Endothelial cell of umbilical vein (primary cell): ENCODE data around the gene LANCL3. TPM values are rescaled to one million over a fixed set of nuclear protein-coding genes. Genes with fewer than 3 reads are reported as not detected.

Experiments
- BruUV-seq: library from RNA; stranded (reverse); fragments of 400-500 nt; replicated peaks from 2 replicates; lab custom pipeline; 2021; lab: Mats Ljungman, UMichigan
- CTCF ChIA-PET: fragments of 300-600, 350-600 bp; sonication (Branson Sonifier 250); formaldehyde crosslinking; loops from one replicate; lab custom pipeline; 2021; ENCODE audit warnings: antibody characterized with exemption, inconsistent platforms; lab: Charles Lee
- POLR2A ChIA-PET: fragments of 300-600, 350-600 bp; sonication (Branson Sonifier 250); formaldehyde crosslinking; loops from one replicate; lab custom pipeline; 2021; ENCODE audit warnings: antibody characterized with exemption, inconsistent platforms; lab: Charles Lee
- DNase-seq: peaks from one replicate; pipeline ENCODE4 v3.0.0-alpha.2; 2011; ENCODE audit warnings: low read depth, low spot score
- FAIRE-seq: peaks from 2 replicates; lab custom pipeline; 2011; peaks lifted over from hg19 to GRCh38; lab: Jason Lieb, UNC
- H2AFZ ChIP-seq: 2 replicates; pipeline ENCODE4 v1.6.0; 2012; ENCODE audit warnings: low read depth, low read length, control low read depth, inconsistent platforms
- H3K27ac ChIP-seq: 2 replicates; pipeline ENCODE4 v1.5.1; 2011; ENCODE audit warnings: low read depth, mild to moderate bottlenecking, control low read depth, low read length, moderate library complexity; ENCODE audit not compliant: insufficient read depth
- H3K27me3 ChIP-seq, 2 experiments: 2 replicates each; pipeline versions ENCODE4 v1.6.0 to v1.6.1; 2011; ENCODE audit warnings: low read length in 2 of 2, mixed read lengths in 1 of 2; ENCODE audit not compliant: control insufficient read depth in 2 of 2, insufficient read depth in 2 of 2
- H3K36me3 ChIP-seq, 2 experiments: 2 replicates in 1 of 2; 3 replicates in 1 of 2; pipeline ENCODE4 v1.5.1; 2011; ENCODE audit warnings: low read length in 2 of 2, mild to moderate bottlenecking in 1 of 2, moderate library complexity in 1 of 2; ENCODE audit not compliant: control insufficient read depth in 2 of 2, insufficient read depth in 2 of 2; ENCODE audit errors: extremely low read depth in 1 of 2
- H3K4me1 ChIP-seq: 3 replicates; pipeline ENCODE4 v1.5.1; 2011; ENCODE audit warnings: mild to moderate bottlenecking, low read length; ENCODE audit not compliant: control insufficient read depth, insufficient read depth; ENCODE audit errors: extremely low read depth
- H3K4me2 ChIP-seq: 2 replicates; pipeline ENCODE4 v1.6.1; 2011; ENCODE audit warnings: low read length, control low read depth, mixed read lengths; ENCODE audit not compliant: insufficient read depth
- H3K4me3 ChIP-seq, 3 experiments: fragments of 200-600 bp in 1 of 3; sonication (generic), shearing (Covaris generic) in 1 of 3; replicated peaks in 1 of 3; 2 replicates each; pipeline ENCODE4 v1.5.1; 2011 to 2016; ENCODE audit warnings: control low read depth in 3 of 3, low read length in 3 of 3, mild to moderate bottlenecking in 2 of 3, inconsistent platforms in 1 of 3, low read depth in 1 of 3, moderate library complexity in 1 of 3; ENCODE audit not compliant: insufficient read depth in 1 of 3
- H3K79me2 ChIP-seq: 2 replicates; pipeline ENCODE4 v1.6.0; 2012; ENCODE audit warnings: low read length, inconsistent platforms; ENCODE audit not compliant: control insufficient read depth, insufficient read depth
- H3K9ac ChIP-seq: replicated peaks from 2 replicates; pipeline ENCODE3; 2011; ENCODE audit warnings: low read length, control low read depth; ENCODE audit not compliant: insufficient read depth; ENCODE audit errors: extremely low read depth
- H3K9me1 ChIP-seq: replicated peaks from 3 replicates; pipeline ENCODE4 v1.6.0; 2011; ENCODE audit warnings: mild to moderate bottlenecking, low read length; ENCODE audit not compliant: control insufficient read depth, insufficient read depth; ENCODE audit errors: extremely low read depth
- H3K9me3 ChIP-seq: replicated peaks from 2 replicates; pipeline ENCODE4 v1.5.1; 2012; ENCODE audit warnings: low read length, inconsistent platforms; ENCODE audit not compliant: control insufficient read depth, insufficient read depth
- H4K20me1 ChIP-seq: replicated peaks from 2 replicates; pipeline ENCODE3; 2011; ENCODE audit warnings: mild to moderate bottlenecking, low read length; ENCODE audit not compliant: control insufficient read depth, insufficient read depth; ENCODE audit errors: extremely low read depth
- CTCF ChIP-seq, 2 donors: IDR thresholded peaks; 1 replicate in 1 of 2; 2 replicates in 1 of 2; pipeline ENCODE4 v1.5.1; 2011; ENCODE audit warnings: low read length in 2 of 2, mild to moderate bottlenecking in 2 of 2, moderate library complexity in 2 of 2, control low read depth in 1 of 2, inconsistent platforms in 1 of 2, low read depth in 1 of 2; ENCODE audit not compliant: insufficient read depth in 1 of 2; ENCODE audit errors: extremely low read depth in 1 of 2
- EZH2 ChIP-seq: IDR thresholded peaks from 2 replicates; pipeline ENCODE4 v1.6.1; 2012; ENCODE audit warnings: borderline replicate concordance, low read depth, mild to moderate bottlenecking, moderate library complexity, low read length, inconsistent platforms; ENCODE audit not compliant: severe bottlenecking
- FOS ChIP-seq: IDR thresholded peaks from 2 replicates; pipeline ENCODE4 v1.6.1; 2011; ENCODE audit warnings: mild to moderate bottlenecking, low read length, moderate library complexity, borderline replicate concordance; ENCODE audit not compliant: insufficient read depth
- GATA2 ChIP-seq: IDR thresholded peaks from 2 replicates; pipeline ENCODE4 v1.7.0; 2011; ENCODE audit warnings: low read depth, mild to moderate bottlenecking, moderate library complexity, mixed read lengths, low read length; ENCODE audit not compliant: insufficient read length, insufficient read depth
- JUN ChIP-seq: IDR thresholded peaks from 2 replicates; pipeline ENCODE4 v1.6.1; 2011; ENCODE audit warnings: borderline replicate concordance, low read depth; ENCODE audit not compliant: insufficient read length, insufficient read depth
- MAX ChIP-seq: IDR thresholded peaks from 2 replicates; pipeline ENCODE4 v1.6.1; 2011; ENCODE audit not compliant: insufficient read depth, insufficient read length
- MYC ChIP-seq: IDR thresholded peaks from one replicate; pipeline ENCODE4 v1.6.1; 2011; ENCODE audit warnings: mild to moderate bottlenecking, low read depth, low read length
- POLR2A ChIP-seq: IDR thresholded peaks from 2 replicates; pipeline ENCODE4 v1.6.1; 2012; ENCODE audit warnings: low read depth, mild to moderate bottlenecking, control low read depth, low read length
- POLR2AphosphoS5 ChIP-seq: IDR thresholded peaks from 2 replicates; pipeline ENCODE4 v1.6.1; 2012; ENCODE audit warnings: low read depth, mild to moderate bottlenecking, control low read depth, low read length, moderate library complexity; ENCODE audit not compliant: insufficient read depth
- dilution Hi-C: fragments of 300-500 bp; cut with MboI; formaldehyde crosslinking; loops from one replicate; pipeline ENCODE4 v1.15.0; 2019; ENCODE audit warnings: low sequenced_read_pairs; ENCODE audit not compliant: extremely low pct_ligation_motif_present
- intact Hi-C: fragments of 100-400 bp; cut with micrococcal nuclease; formaldehyde crosslinking; loops from one replicate; pipeline ENCODE4 v1.10.0; 2022
- polyA plus RNA-seq, 4 experiments: library from polyadenylated mRNA; depleted of rRNA in 3 of 4; stranded (reverse) in 3 of 4; unstranded in 1 of 4; fragments of >200 nt; gene quantifications; 2 replicates each; pipeline versions ENCODE4 v1.2.1 to v1.2.3, GENCODE V29; 2011 to 2012; ENCODE audit warnings: missing spikeins in 1 of 4
- total RNA-seq: library from RNA; stranded (reverse); gene quantifications from 2 replicates; pipeline ENCODE4 v1.2.3, GENCODE V29; 2021

The LANCL3 gene
- total and polyA plus RNA-seq, 2 donors (not counting 3 experiments of a cell fraction or from before 2014, with no cell fraction given) = 0.12 to 1.5 TPM

GRCh38 chrX:37701588-37701987 is 130.1 kb downstream of the LANCL3 start:
- intact Hi-C loops = no loop called here
- no peak overlapping the region for H3K4me3 ChIP-seq
- ChIA-PET POLR2A (no interaction called here), CTCF (no interaction called here)
- H3K36me3 ChIP-seq = no peaks in the 10 kb centered on the region
- H3K9me3 ChIP-seq = no peaks in the 10 kb centered on the region
- no peak for FAIRE-seq
- BruUV-seq = no TSS peak
- H3K9me1 ChIP-seq = no peaks in the 10 kb centered on the region
- H2AFZ ChIP-seq = no peak overlapping the region
- H3K79me2 ChIP-seq = no peaks in the 10 kb centered on the region
- no peaks in the 10 kb centered on the region for H4K20me1 ChIP-seq
- no peak overlapping the region for H3K9ac ChIP-seq
- H3K27me3 ChIP-seq = no peaks in the 10 kb centered on the region
- H3K27ac ChIP-seq = no peak overlapping the region
- dilution Hi-C loops = no loop called here
- H3K4me2 ChIP-seq = no peak overlapping the region
- TF ChIP-seq POLR2AphosphoS5 (no peak), EZH2 (no peak), POLR2A (no peak), JUN (no peak), GATA2 (no peak), CTCF (IDR thresholded peaks at IDR 0.05; ENCODE audit: extremely low read depth in 1 of 2, insufficient read depth in 1 of 2, low read depth in 1 of 2, low read length in 2 of 2) (no peak), MAX (no peak), FOS (no peak), MYC (no peak)
- H3K4me1 ChIP-seq = no peaks in the 10 kb centered on the region
- DNase-seq = no peak
